Chondrocyte (in vitro differentiated cells): Measurements from ENCODE around the gene SELENOF. TPM values are rescaled to one million over a fixed set of nuclear protein-coding genes. Genes with fewer than 3 reads are reported as not detected.

Experiments used
- DNase-seq: peaks from one replicate; pipeline ENCODE4 v3.0.0; 2021; ENCODE audit warnings: mixed read lengths, low spot score
- H3K27ac Mint-ChIP-seq: one replicate; pipeline ENCODE4 v1.8.0; 2021; ENCODE audit warnings: mild to moderate bottlenecking, moderate library complexity, mixed read lengths; ENCODE audit not compliant: unreplicated experiment
- H3K27me3 Mint-ChIP-seq: 2 replicates; pipeline ENCODE4 v1.8.0; 2021; ENCODE audit warnings: low read depth, mixed read lengths
- H3K36me3 Mint-ChIP-seq: 2 replicates; pipeline ENCODE4 v1.8.0; 2021; ENCODE audit warnings: low read depth, mixed read lengths
- H3K4me1 Mint-ChIP-seq: 2 replicates; pipeline ENCODE4 v1.8.0; 2021; ENCODE audit warnings: low read depth, mild to moderate bottlenecking, mixed read lengths
- H3K4me3 Mint-ChIP-seq: one replicate; pipeline ENCODE4 v1.8.0; 2021; ENCODE audit warnings: mild to moderate bottlenecking, moderate library complexity, mixed read lengths; ENCODE audit not compliant: unreplicated experiment
- H3K9me3 Mint-ChIP-seq: 2 replicates; pipeline ENCODE4 v1.8.0; 2021; ENCODE audit warnings: low read depth, mixed read lengths
- total RNA-seq: library from RNA; stranded (reverse); gene quantifications from 3 replicates; pipeline ENCODE4 v1.2.1, GENCODE V29; 2021
- TF ChIP-seq, protein P1 (sequence below): fragments of 200-600 bp; sonication (generic); IDR thresholded peaks from 2 replicates; pipeline ENCODE4 v1.5.0; 2021; ENCODE audit warnings: antibody characterized with exemption, mild to moderate bottlenecking, moderate library complexity

The SELENOF gene
- total RNA-seq, 1 donor from 2014 or later, result 184 TPM

DNA sequence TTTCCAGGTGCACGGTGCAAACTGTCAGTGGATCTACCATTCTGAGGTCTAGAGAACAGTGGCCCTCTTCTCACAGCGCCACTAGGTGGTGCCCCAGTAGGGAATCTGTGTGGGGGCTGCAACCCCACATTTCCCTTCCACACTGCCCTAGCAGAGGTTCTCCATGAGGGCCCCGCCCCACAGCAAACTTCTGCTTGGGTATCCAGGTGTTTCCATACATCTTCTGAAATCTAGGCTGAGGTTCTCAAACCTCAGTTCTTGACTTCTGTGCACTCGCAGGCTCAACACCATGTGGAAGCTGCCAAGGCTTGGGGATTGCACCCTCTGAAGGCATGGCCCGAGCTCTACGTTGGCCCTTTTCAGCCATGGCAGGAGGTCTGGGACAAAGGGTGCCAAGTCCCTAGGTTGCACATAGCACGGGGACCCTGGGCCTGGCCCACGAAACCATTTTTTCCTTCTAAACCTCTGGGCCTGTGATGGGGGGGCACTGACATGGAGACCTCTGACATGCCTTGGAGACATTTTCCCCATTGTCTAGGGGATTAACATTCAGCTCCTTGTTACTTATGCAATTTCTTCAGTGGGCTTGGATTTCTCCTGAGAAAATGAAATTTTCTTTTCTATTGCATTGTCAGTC is 10.5 kb upstream of the SELENOF start:
- Mint-ChIP-seq H3K4me3 (no peak overlapping the region), H3K9me3 (peaks cover 15% of the 10 kb centered on the region), H3K27ac (no peak overlapping the region), H3K27me3 (no peaks in the 10 kb centered on the region), H3K4me1 (peaks cover 17% of the 10 kb centered on the region), H3K36me3 (peaks cover 4% of the 10 kb centered on the region)
- TF ChIP-seq, protein P1, sequence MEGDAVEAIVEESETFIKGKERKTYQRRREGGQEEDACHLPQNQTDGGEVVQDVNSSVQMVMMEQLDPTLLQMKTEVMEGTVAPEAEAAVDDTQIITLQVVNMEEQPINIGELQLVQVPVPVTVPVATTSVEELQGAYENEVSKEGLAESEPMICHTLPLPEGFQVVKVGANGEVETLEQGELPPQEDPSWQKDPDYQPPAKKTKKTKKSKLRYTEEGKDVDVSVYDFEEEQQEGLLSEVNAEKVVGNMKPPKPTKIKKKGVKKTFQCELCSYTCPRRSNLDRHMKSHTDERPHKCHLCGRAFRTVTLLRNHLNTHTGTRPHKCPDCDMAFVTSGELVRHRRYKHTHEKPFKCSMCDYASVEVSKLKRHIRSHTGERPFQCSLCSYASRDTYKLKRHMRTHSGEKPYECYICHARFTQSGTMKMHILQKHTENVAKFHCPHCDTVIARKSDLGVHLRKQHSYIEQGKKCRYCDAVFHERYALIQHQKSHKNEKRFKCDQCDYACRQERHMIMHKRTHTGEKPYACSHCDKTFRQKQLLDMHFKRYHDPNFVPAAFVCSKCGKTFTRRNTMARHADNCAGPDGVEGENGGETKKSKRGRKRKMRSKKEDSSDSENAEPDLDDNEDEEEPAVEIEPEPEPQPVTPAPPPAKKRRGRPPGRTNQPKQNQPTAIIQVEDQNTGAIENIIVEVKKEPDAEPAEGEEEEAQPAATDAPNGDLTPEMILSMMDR, result no peak
- no peak for DNase-seq

DNA sequence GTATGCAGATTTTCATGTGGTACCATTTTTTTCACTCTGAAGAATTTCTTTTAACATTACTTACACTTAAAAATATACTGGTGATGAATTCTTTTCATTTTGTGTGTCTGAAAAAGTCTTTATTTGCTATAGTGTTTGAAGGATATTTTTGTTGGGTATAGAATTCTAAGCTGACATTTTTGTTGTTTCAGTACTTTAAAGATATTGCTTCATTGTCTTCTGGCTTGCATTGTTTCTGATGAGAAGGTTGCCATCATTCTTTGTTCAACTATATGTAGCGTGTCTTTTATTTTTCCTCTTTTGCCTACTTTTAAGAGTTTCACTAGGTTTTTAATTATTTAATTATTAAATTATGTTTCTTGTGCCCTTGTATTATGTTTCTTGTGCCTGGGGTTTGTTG is 8.5 kb upstream of the SELENOF start:
- Mint-ChIP-seq H3K36me3 (peaks cover 4% of the 10 kb centered on the region), H3K27me3 (no peaks in the 10 kb centered on the region), H3K4me1 (peaks cover 18% of the 10 kb centered on the region), H3K4me3 (no peak overlapping the region), H3K27ac (no peak overlapping the region), H3K9me3 (peaks cover 15% of the 10 kb centered on the region)
- TF ChIP-seq, protein P1, result no peak
- no peak for DNase-seq

DNA sequence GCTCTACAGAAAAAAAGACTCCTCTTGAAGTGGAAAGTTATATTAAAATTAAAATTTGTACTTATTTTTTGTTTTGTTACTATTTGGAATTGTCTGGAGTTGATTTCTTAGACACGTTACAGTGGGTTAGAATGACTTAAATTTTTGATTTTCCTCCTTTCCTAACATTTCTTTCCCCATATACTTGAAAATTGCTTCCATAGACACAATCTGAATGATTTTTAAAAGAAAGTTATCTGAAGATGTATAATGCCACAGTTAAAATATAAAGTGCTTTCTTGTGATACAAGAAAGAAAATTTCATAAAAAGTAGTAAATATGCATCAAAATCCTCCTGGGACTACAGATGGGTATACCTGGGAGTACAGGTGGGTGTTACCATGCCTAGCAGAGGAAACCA is 2.8 kb upstream of the SELENOF start:
- Mint-ChIP-seq H3K4me1 (peaks cover 23% of the 10 kb centered on the region), H3K4me3 (no peak overlapping the region), H3K36me3 (no peaks in the 10 kb centered on the region), H3K27me3 (no peaks in the 10 kb centered on the region), H3K9me3 (no peaks in the 10 kb centered on the region), H3K27ac (no peak overlapping the region)
- TF ChIP-seq, protein P1, result no peak
- no peak for DNase-seq

DNA sequence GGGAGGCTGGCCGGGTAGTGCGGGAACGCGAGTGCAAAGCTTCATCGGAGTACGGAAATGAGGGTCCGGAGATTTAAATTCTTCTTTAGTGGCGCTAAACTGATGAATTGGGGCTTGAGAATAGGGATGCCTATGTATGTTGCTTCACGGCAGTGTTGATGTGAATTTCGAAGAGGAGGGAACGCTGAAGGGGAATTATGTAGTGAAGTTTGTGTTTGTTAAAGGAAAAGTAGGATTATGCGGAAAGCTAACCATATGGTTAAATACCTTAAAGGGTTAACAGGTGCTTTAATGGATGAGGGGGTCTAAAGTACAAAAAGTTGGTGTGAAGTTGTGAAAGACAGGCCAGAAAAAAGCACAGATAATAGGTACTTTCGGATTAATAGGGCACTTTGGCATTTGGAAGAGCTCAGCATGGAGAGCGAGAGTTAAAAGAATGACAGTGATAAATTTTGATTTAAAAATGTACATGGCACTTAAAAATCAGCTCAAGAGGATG is 1.9 kb upstream of the SELENOF start:
- Mint-ChIP-seq H3K36me3 (no peaks in the 10 kb centered on the region), H3K4me1 (peaks cover 30% of the 10 kb centered on the region), H3K27ac (no peak overlapping the region), H3K9me3 (no peaks in the 10 kb centered on the region), H3K27me3 (no peaks in the 10 kb centered on the region), H3K4me3 (no peak overlapping the region)
- no peak for DNase-seq
- TF ChIP-seq, protein P1, result no peak

DNA sequence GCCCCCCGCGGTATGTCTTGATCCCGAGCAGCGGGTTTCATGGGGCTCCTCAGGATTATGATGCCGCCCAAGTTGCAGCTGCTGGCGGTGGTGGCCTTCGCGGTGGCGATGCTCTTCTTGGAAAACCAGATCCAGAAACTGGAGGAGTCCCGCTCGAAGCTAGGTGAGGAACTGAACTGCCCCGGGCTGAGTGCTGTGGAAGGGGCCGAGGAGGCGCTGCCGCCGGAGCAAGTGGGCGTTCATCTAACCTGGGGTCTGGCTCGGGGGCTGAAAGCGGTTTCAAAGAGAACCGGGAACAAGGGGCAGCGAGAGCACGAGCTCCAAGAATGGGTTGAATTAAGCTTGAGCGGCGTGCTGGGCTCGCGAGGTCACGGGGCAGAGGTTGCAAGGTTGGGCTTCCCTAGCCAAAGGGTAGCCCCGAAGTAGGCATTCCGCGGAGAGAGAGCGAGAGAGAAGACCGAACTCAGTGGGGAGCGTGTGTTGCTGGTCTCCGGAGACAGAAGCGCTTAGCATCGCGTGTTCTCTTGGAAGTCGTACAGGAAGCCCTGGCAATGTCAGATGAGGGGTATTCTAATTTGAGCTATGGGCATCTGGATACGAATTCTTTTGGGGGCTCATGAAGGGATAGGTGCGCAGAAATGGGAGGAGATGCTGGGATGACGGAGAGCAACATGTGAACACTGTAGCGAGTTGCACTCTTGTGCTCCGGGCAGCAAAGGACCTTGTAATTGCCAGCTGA is 1.2 kb upstream of the SELENOF start:
- TF ChIP-seq, protein P1, result no peak
- DNase-seq, result no peak
- H3K27me3 Mint-ChIP-seq, result no peaks in the 10 kb centered on the region
- peaks cover 32% of the 10 kb centered on the region for H3K4me1 Mint-ChIP-seq
- H3K9me3 Mint-ChIP-seq, result no peaks in the 10 kb centered on the region
- H3K4me3 Mint-ChIP-seq, result no peak overlapping the region
- H3K27ac Mint-ChIP-seq, result no peak overlapping the region
- peaks cover under 1% of the 10 kb centered on the region for H3K36me3 Mint-ChIP-seq
